ENCODE results near the gene ZNF750.

The ZNF750 gene

DNA sequence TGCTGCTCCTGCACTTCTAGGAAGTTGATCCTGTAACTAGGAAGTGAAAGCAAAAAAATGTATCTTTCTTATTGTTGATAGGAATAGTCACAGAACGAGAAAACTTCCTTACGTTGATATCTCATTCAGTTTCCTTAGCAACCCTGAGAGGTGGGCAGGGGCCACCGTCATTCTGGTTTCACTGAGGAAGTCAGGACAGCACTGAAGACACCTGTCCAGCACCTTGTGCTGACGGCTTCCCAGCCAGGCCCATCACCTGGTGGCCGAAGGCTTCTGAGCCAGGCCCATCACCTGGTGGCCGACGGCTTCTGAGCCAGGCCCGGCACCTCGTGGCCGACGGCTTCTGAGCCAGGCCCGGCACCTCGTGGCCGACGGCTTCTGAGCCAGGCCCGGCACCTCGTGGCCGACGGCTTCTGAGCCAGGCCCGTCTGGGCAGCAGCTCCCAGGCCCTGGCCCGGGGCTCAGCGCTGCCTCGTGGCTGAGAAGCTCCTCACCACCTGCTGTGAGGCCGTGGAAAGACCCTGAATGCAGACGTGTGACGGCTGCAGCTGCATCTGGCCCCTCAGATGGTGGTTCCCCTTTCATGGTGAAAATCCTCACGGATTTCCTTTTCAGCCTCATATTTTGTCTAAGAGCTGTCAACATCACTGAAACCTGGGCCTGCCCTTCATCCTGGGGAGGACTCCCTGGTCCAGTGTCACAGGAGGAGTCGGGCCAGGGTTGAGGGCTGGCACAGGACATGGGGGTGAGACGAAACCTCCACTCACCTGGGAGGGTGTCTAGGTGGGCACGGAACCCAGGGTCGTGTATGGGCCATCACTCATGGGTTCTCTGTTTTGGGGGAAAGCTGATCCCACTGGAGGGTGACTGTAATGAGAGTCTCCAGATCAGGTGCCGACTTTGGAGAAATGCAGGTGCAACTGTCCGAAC, 33.0 kb upstream of the ZNF750 start:
- no peak for DNase-seq

DNA sequence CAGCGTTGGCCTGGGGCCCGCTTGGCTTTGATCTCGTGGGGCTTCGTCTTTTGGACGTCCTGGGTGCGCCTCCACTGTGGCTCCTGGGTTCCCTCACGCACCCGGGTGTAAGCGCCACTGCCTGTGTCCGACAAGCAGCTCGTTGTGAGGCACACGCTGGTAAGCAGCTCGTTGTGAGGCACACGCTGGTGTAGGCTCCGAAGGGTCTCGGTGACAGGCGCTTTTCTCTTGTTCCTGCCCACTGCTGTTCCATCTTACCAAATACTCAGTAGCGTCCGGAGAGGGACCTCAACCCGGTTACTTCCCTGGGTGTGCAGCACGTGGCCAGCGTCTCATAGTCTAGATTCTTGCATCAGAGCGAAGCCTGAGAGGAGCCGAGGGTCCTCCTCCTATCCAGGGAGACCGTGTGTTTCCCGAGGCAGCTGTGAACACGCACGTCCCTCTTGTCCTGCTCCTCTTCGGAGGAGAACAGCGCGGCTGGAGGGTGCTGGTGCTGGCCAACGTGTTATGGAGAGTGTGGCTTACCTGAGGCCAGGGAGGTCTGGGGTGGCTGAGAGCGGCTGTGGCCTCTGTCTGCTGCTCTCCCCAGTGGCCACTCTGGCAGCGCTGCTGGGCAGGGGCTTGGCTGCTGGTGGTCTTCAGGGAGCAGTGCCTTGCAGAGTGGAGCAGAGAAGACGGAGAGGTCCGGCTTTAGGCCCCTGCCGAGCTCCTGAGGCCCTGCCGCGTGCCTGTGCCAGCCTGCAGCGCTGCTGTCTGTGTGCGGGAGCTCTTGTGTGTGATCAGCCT, 32.1 kb upstream of the ZNF750 start:
- no peak for DNase-seq

DNA sequence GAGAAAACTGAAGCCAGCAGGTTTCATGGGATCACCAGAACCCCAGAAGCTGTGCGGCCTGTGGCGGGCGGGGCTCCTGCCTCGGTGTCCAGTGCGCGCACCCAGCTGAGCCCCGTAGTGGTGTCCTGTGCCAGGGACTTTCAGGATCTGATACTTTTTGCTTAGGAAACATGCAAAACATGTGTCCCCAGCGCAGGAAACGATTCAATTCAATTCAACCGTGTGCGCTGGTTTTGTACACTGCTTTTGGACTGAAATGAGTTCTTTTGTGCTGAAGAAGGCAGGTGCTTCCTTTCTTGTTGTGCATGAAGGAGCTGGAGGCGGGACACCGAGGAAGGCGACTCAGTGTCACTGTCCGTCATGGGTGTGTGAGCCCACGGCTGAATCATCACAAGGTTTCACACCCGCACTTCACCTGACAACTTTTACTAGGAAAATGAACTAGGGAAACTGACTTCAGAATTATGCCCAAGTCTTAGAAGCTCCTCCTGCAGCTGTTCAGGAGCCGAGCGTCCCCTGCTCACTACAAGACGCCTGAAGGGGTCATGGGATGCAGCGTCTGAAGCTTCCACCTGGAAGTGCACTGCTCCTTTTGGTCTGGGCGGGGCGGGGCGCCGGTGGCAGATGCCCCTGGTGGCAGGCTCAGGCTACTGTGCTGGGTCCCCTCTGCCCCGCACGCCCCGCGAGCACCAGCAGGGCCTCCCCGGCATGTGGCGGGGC, 31.4 kb upstream of the ZNF750 start:
- DNase-seq, result no peak

DNA sequence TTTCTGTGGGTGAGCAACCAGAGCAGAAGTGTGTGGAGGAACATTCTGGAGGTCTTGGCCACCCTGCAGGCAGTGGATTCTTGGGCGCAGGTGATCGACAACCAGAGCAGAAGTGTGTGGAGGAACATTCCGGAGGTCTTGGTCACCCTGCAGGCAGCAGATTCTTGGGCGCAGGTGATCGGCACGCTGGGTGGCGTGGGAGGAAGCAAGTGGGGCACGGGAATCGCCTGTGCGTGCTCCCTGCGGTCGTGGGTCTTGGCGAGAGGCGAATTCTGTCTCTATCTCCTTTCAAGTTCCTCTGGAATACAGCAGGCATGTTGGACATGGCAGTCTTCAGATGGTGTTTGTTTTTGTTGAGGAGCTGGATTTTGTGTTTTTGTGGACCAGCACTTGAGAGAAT, 30.7 kb upstream of the ZNF750 start:
- no peak for DNase-seq

DNA sequence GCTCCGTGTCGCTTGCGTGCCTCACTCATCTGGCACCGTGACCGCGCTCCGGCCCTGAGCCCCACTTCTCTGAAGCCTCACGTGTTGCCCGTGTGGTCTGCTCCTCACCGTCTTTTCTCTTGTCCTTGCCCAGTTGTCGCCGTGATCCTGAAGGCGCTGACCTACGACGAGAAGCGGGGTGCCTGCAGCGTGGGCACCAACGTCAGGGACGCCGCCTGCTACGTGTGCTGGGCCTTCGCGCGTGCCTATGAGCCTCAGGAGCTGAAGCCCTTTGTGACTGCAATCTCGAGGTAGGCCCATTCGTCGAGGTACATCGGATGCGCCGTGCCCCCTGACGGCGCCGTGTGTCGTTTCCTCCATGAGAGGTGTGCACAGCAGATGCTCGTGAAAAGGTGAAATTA, 30.3 kb upstream of the ZNF750 start:
- no peak for DNase-seq

DNA sequence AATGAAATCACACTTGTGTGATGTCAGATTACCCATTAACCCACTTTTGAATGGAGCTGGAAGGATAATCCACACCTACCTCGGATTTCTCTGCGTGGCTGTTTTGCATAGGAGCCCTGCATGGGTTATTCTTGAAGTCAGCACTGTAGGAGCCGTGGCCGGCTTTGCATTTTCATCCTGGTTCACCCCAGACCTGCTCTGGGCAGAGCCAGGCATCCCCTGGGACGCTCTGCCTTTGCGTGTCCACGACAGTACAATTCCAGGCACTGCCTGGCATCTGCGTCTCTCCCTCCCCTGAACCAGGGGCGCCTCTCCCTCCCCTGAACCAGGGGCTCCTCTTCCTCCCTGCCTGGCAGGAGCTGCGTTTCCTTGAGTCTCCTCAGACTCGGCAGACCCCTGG, 29.7 kb upstream of the ZNF750 start:
- no peak for DNase-seq

DNA sequence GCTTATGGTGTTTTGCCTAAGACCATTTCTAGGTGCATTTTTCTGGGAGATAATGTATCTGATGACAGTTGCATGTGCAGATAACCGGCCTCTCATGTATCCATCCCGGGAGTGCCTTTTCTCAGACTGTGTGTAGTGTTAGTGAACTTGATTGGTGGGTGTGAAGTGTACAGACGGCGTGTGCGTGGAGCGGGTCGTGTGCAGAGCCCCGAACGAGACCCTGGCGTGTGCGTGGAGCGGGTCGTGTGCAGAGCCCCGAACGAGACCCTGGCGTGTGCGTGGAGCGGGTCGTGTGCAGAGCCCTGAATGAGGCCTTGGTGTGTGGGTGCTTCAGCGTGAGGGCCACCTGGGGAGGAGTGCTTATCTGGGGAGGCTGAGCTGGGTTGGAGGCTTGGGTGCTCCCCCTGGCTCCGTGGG, 28.9 kb upstream of the ZNF750 start:
- no peak for DNase-seq

DNA sequence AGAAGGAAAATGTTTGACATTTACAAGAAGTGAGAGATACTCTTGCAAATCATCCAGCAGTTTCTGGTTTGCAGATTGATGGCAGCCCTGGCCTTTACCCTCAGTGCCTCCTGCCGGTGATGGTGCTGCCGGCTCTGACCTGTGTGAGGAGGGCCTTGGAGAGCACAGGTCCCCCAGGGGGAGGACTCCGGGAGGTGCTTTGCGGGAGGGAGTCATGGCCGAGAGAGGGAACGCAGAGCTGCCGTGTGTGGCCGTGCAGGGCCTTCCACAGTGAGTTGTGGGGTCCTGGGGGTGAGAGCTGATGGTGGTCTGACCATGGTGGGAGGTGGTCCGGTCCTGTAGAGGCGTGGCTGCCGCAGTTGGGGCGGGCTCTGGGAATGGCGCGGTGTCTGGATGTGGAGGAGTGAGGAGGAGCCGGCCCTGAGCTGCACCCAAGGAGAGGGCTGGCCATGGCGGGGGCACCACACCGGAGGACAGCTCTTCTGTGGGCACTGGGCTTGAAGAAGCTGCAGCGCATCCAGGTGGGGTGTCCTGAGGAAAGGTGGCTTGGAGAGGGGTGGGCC, 28.0 kb upstream of the ZNF750 start:
- no peak for DNase-seq

DNA sequence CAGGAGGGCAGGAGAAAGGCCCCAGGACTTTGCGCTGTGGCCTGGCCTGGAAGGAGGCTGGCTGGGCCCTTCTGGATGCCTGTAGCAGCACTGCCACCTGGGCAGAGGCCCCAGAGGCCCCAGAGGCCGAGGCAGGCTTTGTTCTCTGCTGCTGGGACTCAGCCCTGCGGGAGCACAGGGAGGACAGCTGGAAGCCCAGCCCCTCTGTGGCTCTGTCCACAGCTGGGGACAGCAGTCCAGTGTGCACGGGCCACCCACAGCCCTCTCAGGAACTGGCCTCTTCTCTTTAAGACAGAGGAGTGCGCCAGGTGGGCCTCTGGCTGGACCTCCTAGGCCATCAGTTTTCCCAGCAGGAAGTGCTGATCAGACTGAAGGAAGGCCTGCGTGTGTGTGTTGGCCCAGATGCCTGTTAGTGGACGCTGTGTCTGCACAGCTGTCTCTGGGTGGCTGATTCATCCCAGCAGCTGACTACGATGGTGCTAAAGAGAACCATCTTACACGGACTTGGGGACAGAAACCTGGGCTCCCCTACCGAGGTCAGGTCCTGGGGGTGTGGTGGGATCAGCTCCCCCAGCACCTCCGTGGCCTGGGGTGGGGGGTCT, 26.9 kb upstream of the ZNF750 start:
- DNase-seq, result no peak

DNA sequence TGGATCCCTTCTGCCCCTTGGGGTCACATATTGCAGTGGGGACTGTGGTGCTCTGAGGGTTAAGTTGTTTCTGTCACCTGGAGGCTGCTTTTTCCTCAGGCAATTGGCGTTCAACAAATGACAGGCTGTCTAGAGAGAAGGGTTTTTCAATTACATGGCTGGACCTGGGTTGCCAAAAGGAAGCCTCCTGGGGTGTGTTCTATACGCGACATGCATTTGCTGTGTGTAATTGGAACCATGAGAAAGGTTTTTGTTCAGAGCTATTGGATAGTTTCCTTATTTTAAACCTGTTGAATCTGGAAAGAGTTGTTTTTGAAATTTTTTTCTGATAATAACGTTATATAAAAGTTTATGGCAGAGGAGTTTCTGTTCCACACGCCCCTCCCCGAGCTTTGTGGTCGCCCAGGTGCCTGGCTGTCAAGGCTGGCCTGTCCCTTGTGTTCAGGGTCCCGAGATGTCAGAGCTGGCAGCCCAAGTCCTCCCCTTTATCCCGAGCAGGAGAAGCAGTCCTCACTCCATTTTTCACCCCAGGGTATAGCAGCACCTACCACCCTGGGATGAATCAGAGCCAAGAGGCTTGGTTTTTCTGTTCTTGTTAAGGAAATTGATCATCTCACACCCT, 26.1 kb upstream of the ZNF750 start:
- no peak for DNase-seq

DNA sequence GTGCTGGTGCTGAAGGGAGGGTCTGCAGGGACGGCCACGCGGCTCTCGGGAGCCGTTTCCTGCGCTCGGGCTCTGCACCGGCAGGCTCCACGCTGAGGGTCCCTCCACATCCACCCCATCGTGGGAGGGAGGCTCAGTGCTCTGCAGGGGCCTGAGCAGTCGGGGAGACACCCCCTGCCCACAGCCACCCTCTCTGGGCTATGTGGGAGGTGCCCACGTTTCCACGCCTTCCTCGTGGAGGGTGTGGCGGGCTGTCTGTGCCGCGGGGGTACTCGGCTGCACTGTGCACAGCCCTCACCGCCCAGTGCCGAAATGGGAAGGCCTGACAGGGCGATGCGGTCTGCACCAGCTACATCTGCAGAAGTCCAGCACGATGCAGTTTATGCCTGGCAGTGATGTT, 25.5 kb upstream of the ZNF750 start:
- no peak for DNase-seq

DNA sequence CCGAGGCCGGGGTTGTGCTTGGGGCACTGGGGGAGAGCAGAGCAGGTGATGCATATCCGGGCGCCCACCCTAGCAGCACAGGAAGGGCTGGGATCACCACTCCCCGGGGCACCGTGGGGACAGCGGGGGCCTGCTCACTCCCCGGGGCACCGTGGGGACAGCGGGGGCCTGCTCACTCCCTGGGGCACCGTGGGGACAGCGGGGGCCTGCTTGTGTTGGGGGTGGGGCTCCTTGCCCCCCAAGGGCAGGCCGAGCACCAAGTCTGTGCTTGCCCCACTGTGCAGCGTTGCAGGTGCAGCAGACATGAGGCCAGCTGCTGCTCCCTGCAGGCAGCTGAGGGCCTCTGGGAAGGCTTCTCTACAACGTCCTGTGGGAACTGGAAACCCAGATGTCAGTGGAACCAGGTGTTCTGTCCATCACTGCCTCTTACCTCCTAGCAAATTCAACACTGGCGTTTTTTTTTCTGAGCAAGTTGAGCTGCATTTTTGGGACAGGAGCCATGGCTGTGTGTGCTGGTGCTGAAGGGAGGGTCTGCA, 25.0 kb upstream of the ZNF750 start:
- no peak for DNase-seq

DNA sequence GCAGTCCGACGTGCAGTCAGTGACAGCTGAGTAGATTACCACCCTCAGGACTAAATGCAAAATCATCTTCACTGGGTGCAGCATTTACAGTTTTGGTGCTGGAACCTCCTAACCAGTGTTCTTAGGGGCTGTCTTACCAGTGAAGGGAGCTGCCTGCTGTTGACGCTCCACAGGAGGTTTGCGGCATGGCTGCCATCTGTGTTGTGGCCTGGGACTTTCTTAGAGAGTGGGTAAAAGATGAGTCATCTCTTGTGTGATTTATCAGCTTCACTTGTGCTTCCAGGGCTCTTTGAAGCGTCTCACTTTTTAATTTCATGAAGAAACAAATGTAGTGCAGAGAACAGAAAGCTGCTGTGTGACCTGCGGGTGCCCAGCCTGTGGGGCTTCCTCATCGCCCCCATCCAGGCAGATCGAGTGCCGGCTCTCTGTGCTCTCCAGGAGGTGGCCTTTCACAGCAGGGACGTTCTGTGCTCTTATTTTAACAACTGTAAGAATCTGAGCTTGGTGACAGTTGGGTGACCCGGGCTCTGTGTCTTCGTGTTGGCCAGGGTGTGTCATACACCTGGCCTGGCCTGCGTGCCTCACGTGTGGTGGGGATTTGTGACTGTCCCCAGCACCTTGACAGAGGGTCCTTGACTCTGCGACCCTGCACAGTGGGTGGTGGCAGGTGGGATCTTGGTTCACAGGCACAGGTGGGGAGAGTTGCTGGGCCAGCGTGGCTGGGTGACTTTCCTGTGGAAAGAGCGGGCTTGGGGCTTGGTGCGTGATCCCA, 24.3 kb upstream of the ZNF750 start:
- DNase-seq, result no peak

DNA sequence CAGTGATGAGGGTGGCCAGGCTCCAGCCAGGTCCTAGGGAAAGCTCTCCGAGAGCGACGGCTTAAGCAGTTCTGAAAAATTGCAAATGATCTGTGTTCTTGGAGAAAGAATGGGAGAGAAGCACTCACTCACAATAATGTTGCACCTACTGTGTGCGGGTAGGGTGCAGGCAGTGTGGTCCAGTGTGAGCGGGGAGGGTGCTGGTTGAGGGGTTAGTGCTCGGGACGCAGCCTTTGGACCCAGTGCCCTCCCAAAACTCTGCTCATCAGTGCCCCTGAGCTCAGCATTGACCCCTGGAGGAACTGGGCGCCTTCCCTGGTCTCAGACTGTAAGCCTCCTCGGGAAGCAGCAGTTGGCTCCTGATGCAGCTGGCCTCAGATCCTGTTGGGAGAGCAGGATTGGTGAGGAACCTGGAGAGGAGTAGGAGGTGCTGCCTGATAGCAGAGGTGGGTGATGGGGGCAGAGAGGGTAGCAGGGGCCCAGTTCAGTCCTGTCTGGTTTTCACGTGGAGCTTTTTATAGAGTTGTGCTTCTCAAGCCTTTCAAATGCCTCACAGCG, 23.6 kb upstream of the ZNF750 start:
- DNase-seq, result no peak

DNA sequence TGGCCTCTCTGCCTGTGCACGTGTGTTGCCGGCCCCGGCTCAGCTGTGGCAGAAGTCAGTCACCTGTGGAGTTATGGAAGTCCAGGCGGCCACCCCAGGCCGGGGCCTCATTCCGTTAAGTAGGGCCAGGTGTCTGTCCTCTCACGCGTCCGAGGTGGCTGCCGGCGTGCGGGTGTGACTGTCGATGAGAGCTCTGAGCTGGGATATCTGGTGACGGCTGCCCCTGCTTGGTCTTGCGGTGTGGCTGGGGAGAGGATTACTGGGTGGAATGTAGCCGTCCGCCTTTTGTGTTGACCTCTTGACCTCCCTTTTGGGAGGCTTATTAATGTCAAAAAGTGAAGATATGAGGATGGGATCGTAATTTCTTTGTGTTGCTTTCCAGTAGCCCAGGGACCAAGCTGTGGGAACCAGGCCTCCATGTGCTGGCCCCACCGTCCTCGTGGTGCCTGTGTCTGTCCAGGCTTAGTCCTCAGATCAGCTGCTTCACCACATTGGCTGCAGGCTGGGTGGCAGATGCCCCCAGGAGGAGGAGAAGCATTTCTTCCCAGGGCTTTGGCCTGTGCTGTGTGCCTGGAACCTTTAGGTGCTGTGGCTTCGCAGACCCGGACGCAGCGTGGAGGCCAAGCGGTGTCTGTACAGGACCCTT, 23.0 kb upstream of the ZNF750 start:
- DNase-seq, result no peak

DNA sequence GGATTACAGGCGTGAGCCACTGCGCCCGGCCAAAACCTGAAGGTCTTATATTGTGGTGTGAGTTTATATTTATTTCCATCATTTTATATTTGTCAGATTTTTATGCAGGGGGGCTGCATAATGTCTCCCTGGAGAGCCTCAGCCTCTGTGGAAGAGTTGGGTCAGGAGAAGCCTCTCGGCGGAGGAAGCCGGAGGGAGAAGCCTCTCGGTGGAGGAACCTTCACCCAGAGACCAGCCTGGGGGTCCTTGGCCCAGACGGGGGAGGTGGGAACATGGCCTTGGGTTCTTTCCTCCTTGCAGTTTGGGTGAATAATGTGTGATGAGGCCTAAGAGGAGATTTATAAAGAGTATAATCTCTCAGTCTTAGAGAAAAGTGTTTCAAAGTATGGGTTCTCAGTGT, 22.4 kb upstream of the ZNF750 start:
- no peak for DNase-seq

DNA sequence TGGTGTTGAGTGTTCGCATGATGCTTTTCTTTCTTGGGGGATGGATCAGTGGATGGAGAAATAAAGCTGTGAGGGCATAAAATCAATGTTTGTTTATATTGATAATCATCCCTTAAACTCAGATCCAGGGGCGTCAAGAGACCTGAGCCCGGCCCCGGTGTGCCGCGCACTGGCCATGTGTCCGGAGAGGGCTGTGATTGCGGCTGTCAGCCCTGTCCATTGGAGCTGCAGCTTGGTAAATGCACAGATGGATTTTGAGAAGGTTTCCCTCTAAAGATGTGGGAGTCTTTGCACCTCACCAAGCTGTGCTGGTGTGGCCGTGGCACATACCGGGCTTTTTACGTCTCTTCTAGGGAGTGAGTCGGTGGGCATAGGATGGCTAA, 21.6 kb upstream of the ZNF750 start:
- no peak for DNase-seq

DNA sequence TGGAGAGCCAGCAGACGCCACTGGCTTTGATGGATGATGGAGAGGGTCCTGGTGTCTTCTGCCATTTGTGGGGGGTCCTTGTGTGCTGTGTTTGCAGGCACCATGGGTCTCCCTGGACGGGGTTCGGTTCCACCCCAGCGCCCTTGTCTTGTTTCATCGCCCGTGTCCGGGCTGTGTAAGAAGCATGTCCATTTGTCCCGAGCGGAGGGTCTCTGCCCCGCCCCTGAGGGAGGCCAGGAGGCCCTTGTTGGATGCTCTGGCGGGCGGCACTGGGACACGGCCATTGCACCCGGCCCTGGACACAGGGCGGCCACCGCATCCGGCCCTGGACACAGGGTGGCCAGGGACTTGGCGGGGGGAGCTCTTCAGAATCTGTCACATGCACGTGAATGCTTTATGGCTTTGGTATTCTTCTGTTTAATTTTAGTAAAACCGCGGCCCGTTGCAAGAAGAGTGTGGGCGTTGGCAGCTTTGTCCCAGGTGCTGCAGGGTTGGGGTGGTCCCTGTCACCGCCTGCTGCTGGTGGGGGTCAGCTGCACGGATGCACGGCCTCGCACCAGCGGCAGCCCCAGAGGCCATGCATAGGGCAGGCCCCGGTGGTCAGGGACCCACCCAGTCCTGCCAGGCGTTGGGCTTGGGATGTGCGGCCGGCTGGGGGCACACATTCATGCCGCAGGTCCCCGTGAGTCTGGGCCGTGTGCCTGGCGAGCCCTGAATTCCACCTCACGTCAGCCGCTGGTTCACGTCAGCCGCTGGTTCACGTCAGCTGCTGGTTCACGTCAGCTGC, 21.0 kb upstream of the ZNF750 start:
- DNase-seq, result no peak
